Trophoblast cell (in vitro differentiated cells and primary cell): Measurements from ENCODE around the gene USP16.

Experiments
- DNase-seq, 2 donors: peaks; one replicate each; pipeline ENCODE4 v3.0.0-alpha.2; 2016
- H2AFZ ChIP-seq: 2 replicates; pipeline ENCODE4 v1.6.1; 2013; ENCODE audit warnings: low read length, moderate library complexity, mild to moderate bottlenecking; ENCODE audit not compliant: insufficient read depth, poor library complexity
- H2AK5ac ChIP-seq: 2 replicates; pipeline ENCODE4 v1.6.1; 2013; ENCODE audit warnings: mild to moderate bottlenecking, low read length
- H2BK120ac ChIP-seq: 2 replicates; pipeline ENCODE4 v1.6.1; 2013; ENCODE audit warnings: low read length, mild to moderate bottlenecking, moderate library complexity; ENCODE audit not compliant: insufficient read depth, poor library complexity
- H2BK12ac ChIP-seq: 2 replicates; pipeline ENCODE4 v1.6.1; 2013; ENCODE audit warnings: mild to moderate bottlenecking, low read length, moderate library complexity
- H2BK5ac ChIP-seq: 2 replicates; pipeline ENCODE4 v1.6.1; 2013; ENCODE audit warnings: low read length, low read depth, moderate library complexity, mild to moderate bottlenecking; ENCODE audit not compliant: poor library complexity
- H3K14ac ChIP-seq: 2 replicates; pipeline ENCODE4 v1.6.1; 2013; ENCODE audit warnings: mild to moderate bottlenecking, low read length
- H3K18ac ChIP-seq: 2 replicates; pipeline ENCODE4 v1.6.1; 2013; ENCODE audit warnings: mild to moderate bottlenecking, low read length
- H3K23ac ChIP-seq: 2 replicates; pipeline ENCODE4 v1.6.1; 2013; ENCODE audit warnings: low read length
- H3K27ac ChIP-seq: 2 replicates; pipeline ENCODE4 v1.5.1; 2013; ENCODE audit warnings: low read depth, mild to moderate bottlenecking, inconsistent platforms, low read length, moderate library complexity
- H3K27me3 ChIP-seq: 2 replicates; pipeline ENCODE4 v1.6.1; 2013; ENCODE audit warnings: inconsistent platforms, mild to moderate bottlenecking, low read length, moderate library complexity; ENCODE audit not compliant: insufficient read depth
- H3K36me3 ChIP-seq, 2 experiments: 1 replicate in 1 of 2; 2 replicates in 1 of 2; pipeline ENCODE4 v1.6.1; 2013; ENCODE audit warnings: low read length in 2 of 2, mild to moderate bottlenecking in 2 of 2, moderate library complexity in 1 of 2; ENCODE audit not compliant: insufficient read depth in 2 of 2, control insufficient read depth in 1 of 2
- H3K4ac ChIP-seq: 2 replicates; pipeline ENCODE4 v1.6.1; 2013; ENCODE audit warnings: low read depth, mild to moderate bottlenecking, low read length, moderate library complexity
- H3K4me1 ChIP-seq, 2 experiments: 1 replicate in 1 of 2; 2 replicates in 1 of 2; pipeline ENCODE4 v1.6.1; 2013; ENCODE audit warnings: low read length in 2 of 2, mild to moderate bottlenecking in 2 of 2, moderate library complexity in 1 of 2; ENCODE audit not compliant: insufficient read depth in 2 of 2, control insufficient read depth in 1 of 2
- H3K4me2 ChIP-seq: 2 replicates; pipeline ENCODE4 v1.6.1; 2013; ENCODE audit warnings: inconsistent platforms, mild to moderate bottlenecking, low read length, moderate library complexity
- H3K4me3 ChIP-seq: 2 replicates; pipeline ENCODE4 v1.5.1; 2013; ENCODE audit warnings: mild to moderate bottlenecking, low read depth, low read length, inconsistent platforms
- H3K79me1 ChIP-seq: one replicate; pipeline ENCODE4 v1.6.1; 2013; ENCODE audit warnings: low read length
- H3K79me2 ChIP-seq: 2 replicates; pipeline ENCODE4 v1.6.1; 2013; ENCODE audit warnings: low read length, mild to moderate bottlenecking; ENCODE audit not compliant: control insufficient read depth, insufficient read depth, poor library complexity
- H3K9ac ChIP-seq: 2 replicates; pipeline ENCODE4 v1.6.1; 2013; ENCODE audit warnings: mild to moderate bottlenecking, low read length
- H3K9me3 ChIP-seq: 2 replicates; pipeline ENCODE4 v1.6.1; 2013; ENCODE audit warnings: low read depth, mild to moderate bottlenecking, control low read depth, inconsistent platforms, low read length; ENCODE audit not compliant: insufficient read depth
- H4K12ac ChIP-seq: 2 replicates; pipeline ENCODE4 v1.6.1; 2013; ENCODE audit warnings: low read depth, mild to moderate bottlenecking, low read length, moderate library complexity
- H4K8ac ChIP-seq: 2 replicates; pipeline ENCODE4 v1.6.1; 2013; ENCODE audit warnings: low read depth, mild to moderate bottlenecking, low read length, moderate library complexity
- H4K91ac ChIP-seq: one replicate; pipeline ENCODE4 v1.6.1; 2013; ENCODE audit warnings: low read depth, mild to moderate bottlenecking, low read length, moderate library complexity
- WGBS: extraction: QIAGEN DNeasy Blood & Tissue Kit; methylation state at CpG from one replicate; pipeline ENCODE4 v1.1.7; 2013; ENCODE audit warnings: missing lambda C conversion rate; ENCODE audit not compliant: insufficient read length, insufficient coverage; ENCODE audit errors: extremely low coverage; 5-methylcytosine and 5-hydroxymethylcytosine counted together

Gene USP16

DNA sequence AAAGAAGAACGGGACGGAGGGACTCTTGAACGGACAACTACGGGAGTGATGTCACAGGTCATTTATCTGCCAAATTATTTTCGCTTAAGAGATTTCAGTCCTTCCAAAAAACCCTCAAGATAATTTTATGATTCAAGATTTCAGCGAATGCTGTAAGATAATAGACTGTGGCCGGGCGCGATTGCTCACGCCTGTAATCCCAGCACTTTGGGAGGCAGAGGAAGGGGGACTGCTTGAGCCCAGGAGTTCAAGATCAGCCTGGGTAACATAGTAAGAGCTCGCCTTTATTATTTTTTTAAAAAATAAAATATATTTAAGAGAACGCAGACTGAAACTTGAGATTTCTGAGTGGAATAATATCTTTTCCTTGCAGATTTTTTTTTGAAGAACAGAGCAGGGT is 5.9 kb upstream of the USP16 start:
- Histone ChIP-seq H3K9me3 (no peaks in the 10 kb centered on the region), H4K8ac (peak overlapping the region; percentile 98), H2AFZ (peak overlapping the region; percentile 96), H3K79me2 (peaks cover 3% of the 10 kb centered on the region), H3K4me2 (peak overlapping the region; percentile 51), H3K23ac (no peak overlapping the region), H3K14ac (peak overlapping the region; percentile 91), H3K4ac (peak overlapping the region; percentile 97), H3K36me3 (no peaks in the 10 kb centered on the region), H2AK5ac (no peak overlapping the region), H3K79me1 (peaks cover 4% of the 10 kb centered on the region), H2BK12ac (no peak overlapping the region), H3K18ac (peak overlapping the region; percentile 99), H3K27me3 (no peaks in the 10 kb centered on the region), H3K4me1 (no peaks in the 10 kb centered on the region), H3K27ac (no peak overlapping the region), H3K9ac (no peak overlapping the region), H3K4me3 (peak overlapping the region; percentile 72), H4K91ac (peak overlapping the region; percentile 91), H2BK5ac (no peak overlapping the region), H2BK120ac (no peak overlapping the region), H4K12ac (peak overlapping the region; percentile 98)
- 100% methylated on average over 2 of the region's 12 CpGs for WGBS
- peak in 1 of 2 donors; percentile 31 for DNase-seq

DNA sequence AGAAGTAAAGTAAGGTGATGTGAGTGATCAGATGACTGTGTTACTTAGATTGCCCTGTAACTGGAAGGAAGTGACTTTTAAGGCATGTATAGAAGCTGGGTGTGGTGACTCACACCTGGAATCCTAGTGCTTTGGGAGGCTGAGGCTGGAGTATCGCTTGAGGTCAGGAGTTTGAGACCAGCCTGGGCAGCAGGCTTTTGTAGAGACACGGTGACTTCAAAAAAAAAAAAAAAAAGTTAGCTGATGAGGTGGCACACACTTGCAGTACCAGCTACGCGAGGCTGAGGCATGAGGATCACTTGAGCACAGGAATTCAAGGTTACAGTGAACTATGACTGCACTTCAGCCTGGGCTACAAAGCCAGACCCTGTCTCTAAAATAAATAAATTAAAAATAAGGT is 2.3 kb upstream of the USP16 start:
- H2BK5ac ChIP-seq = no peak overlapping the region
- no peak overlapping the region for H2BK12ac ChIP-seq
- no peak overlapping the region for H3K9ac ChIP-seq
- H4K8ac ChIP-seq = no peak overlapping the region
- no peak overlapping the region for H3K18ac ChIP-seq
- WGBS = no CpG with 5 or more reads among the region's 4 CpGs
- peaks cover 0 to 3% of the 10 kb centered on the region in 2 experiments for H3K4me1 ChIP-seq
- no peak overlapping the region for H3K23ac ChIP-seq
- peaks cover 4% of the 10 kb centered on the region for H3K79me2 ChIP-seq
- peak; percentile 87 to 88 for DNase-seq
- H3K36me3 ChIP-seq = no peaks in the 10 kb centered on the region
- no peaks in the 10 kb centered on the region for H3K27me3 ChIP-seq
- no peak overlapping the region for H4K91ac ChIP-seq
- no peak overlapping the region for H2AFZ ChIP-seq
- H3K4me3 ChIP-seq = no peak overlapping the region
- peaks cover 13% of the 10 kb centered on the region for H3K79me1 ChIP-seq
- no peak overlapping the region for H3K27ac ChIP-seq
- no peak overlapping the region for H2AK5ac ChIP-seq
- H3K14ac ChIP-seq = no peak overlapping the region
- no peak overlapping the region for H2BK120ac ChIP-seq
- H4K12ac ChIP-seq = no peak overlapping the region
- no peaks in the 10 kb centered on the region for H3K9me3 ChIP-seq
- no peak overlapping the region for H3K4ac ChIP-seq
- H3K4me2 ChIP-seq = no peak overlapping the region

DNA sequence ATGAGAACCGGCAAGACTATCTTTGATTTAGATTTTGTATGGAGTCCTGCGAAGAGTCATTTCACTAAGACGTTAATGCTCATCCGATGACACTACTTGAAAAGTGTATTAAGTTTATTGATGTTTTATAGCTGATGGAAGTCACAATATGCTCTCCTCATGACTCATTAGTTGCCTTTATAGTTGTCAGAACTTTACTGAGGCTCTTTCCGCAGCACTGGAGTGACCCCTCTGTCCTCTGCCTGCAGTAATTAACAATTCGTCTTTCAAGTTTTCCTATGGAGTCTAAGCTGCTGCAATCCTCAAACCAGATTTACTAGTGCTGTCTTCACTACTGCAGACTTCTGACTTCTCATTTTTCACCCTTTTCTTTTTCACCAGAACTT is 853 bp downstream of the USP16 start:
- Histone ChIP-seq H3K27ac (no peak overlapping the region), H4K8ac (no peak overlapping the region), H3K4ac (peak overlapping the region; percentile 91), H2BK5ac (no peak overlapping the region), H3K4me1 (peaks cover 0 to 3% of the 10 kb centered on the region in 2 experiments), H3K23ac (no peak overlapping the region), H3K4me3 (peak overlapping the region; percentile 84), H2AK5ac (no peak overlapping the region), H4K12ac (peak overlapping the region; percentile 60), H3K79me1 (peaks cover 10% of the 10 kb centered on the region), H2AFZ (peak overlapping the region; percentile 55), H2BK120ac (no peak overlapping the region), H3K9ac (peak overlapping the region; percentile 72), H3K4me2 (peak overlapping the region; percentile 80), H2BK12ac (no peak overlapping the region), H3K79me2 (peaks cover 2% of the 10 kb centered on the region), H3K36me3 (peaks cover 0 to 3% of the 10 kb centered on the region in 2 experiments), H3K9me3 (no peaks in the 10 kb centered on the region), H3K27me3 (no peaks in the 10 kb centered on the region), H3K18ac (no peak overlapping the region), H4K91ac (no peak overlapping the region), H3K14ac (no peak overlapping the region)
- peak; percentile 37 to 53 for DNase-seq
- WGBS = no CpG with 5 or more reads among the region's 6 CpGs

DNA sequence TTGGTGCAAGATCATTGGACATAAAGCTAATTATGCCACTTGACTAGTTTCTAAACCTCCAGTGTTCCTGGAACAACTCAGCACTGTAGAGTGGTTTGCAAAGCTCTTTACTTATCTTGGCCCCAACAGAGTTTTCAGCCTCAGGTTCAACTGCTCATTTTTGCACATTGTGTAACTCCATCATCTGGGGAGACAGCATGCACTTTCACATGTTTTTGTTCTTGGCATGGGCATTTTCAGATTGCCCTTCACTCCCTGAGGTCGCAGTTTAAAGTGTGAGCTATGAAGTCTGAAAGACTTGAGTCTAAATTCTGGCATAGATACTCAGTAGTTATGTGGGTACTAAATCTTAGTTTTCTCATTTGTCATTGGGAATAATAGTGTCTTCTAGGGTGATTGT is 5.1 kb downstream of the USP16 start:
- H4K8ac ChIP-seq = no peak overlapping the region
- peaks cover 11 to 15% of the 10 kb centered on the region in 2 experiments for H3K36me3 ChIP-seq
- no peak overlapping the region for H2AFZ ChIP-seq
- H3K9ac ChIP-seq = no peak overlapping the region
- H3K79me2 ChIP-seq = peaks cover 1% of the 10 kb centered on the region
- no peak overlapping the region for H4K91ac ChIP-seq
- H3K23ac ChIP-seq = no peak overlapping the region
- no peak overlapping the region for H3K4ac ChIP-seq
- H3K14ac ChIP-seq = no peak overlapping the region
- no peaks in the 10 kb centered on the region for H3K4me1 ChIP-seq
- no peak for DNase-seq
- no peak overlapping the region for H3K27ac ChIP-seq
- no peak overlapping the region for H2BK12ac ChIP-seq
- H3K4me3 ChIP-seq = no peak overlapping the region
- H2AK5ac ChIP-seq = no peak overlapping the region
- no peak overlapping the region for H3K18ac ChIP-seq
- no CpG with 5 or more reads among the region's 1 CpG for WGBS
- H2BK120ac ChIP-seq = no peak overlapping the region
- H4K12ac ChIP-seq = no peak overlapping the region
- H2BK5ac ChIP-seq = no peak overlapping the region
- H3K4me2 ChIP-seq = no peak overlapping the region
- H3K27me3 ChIP-seq = no peaks in the 10 kb centered on the region
- H3K9me3 ChIP-seq = no peaks in the 10 kb centered on the region
- peaks cover 5% of the 10 kb centered on the region for H3K79me1 ChIP-seq
